Right hindlimb (tissue), 1 donor: ENCODE measurements around the gene PHETA1.
"Not testable (repeated sequence)": the region's sequence is repeated elsewhere in the genome, so short reads cannot be mapped to it uniquely, and the experiment has no call there.

ENCODE experiments used
- DNase-seq: peaks from one replicate; pipeline ENCODE4 v3.0.0-alpha.2; 2018

PHETA1 gene

DNA sequence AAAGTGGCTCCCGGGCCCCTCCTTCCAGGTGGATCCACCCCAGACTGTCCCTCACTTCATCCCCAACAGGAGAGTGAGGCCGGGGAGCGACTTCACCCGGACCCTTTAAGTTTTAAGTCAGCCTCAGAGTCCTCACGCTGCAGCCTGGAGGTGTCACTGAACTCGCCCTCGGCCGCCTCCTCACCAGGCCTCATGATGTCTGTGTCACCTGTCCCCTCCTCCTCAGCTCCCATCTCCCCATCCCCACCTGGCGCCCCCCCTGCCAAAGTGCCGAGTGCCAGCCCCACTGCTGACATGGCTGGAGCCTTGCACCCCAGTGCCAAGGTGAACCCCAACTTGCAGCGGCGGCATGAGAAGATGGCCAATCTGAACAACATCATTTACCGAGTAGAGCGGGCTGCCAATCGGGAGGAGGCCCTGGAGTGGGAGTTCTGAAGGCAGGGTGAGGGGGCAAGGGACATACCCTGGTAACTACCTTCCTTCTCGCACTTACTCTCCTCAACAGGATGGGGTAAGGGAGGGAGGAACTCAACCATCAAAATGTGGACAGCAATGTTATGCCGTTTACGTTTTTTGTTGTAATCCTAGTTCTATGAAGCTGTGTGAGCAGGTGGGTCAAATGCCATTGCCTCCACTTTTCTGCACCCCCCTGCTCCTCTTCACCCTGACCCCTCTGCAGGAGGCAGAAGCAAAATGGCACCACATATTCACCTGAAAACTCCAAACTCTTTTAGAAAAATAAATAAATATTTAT is 20.8 kb downstream of the PHETA1 start:
- no peak for DNase-seq

- DNase-seq: no peak
Measured at GRCh38 chr12:111344254-111344875, 24.5 kb downstream of the PHETA1 start.

GRCh38 chr12:111343181-111343580 is 25.7 kb downstream of the PHETA1 start:
- no peak for DNase-seq

DNA sequence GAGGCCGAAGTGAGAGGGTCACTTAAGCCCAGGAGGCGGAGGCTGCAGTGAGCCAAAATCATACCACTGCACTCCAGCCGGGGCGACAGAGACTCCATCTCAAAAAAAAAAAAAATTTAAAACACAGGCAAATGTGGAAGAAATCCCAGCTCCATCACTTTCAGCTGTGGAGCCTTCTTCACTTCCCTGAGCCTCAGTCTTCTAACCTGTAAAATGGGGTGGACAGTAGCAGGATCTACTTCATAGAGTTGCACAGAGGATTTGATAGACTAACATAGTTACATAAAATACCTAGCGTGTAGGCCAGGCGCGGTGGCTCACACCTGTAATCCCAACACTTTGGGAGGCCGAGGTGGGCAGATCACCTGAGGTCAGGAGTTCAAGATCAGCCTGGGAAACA is 26.5 kb downstream of the PHETA1 start:
- DNase-seq: no peak

DNA sequence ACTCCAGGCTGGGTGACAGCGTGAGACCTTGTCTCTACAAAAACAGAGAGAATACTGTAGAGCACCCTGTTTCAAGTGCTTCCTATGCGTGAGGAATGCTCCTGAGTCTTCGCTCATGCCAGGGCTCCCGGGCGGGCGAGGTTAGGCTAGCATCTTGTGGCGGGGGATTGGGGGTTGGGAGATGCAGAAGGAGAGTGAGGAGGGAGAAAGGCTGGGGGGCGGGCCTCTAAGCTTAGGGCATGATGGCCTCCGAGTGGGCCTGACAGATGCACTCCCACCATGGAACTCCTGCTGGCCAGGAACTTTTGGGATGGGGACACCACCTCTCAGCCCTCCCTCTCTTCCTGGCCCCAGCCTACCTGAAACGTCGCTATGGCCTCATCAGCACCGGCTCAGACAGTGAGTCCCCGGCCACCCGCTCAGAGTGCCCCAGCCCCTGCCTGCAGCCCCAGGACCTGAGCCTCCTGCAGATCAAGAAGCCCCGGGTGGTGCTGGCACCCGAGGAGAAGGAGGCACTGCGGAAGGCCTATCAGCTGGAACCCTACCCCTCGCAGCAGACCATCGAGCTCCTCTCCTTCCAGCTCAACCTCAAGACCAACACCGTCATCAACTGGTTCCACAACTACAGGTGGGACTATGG is 27.3 kb downstream of the PHETA1 start:
- no peak for DNase-seq

DNA sequence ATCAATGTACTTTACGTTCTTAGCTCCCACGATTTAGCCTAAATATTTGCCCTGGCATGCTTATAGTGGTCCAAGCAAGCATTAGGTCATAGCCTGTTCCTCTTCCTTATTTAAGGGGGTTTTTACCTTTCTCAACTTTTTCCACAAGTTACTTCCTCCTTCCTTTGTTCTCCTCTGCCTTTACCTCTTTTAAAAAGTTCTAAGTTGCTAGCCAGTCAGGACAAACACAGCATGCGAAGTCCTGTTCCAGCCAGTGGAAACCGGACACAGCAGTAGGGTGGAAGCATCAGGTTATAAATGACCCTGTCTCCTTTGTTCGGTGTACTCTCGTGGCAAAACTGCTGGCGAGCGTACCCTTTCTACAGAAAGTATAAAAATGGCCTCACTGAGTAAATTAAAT is 28.2 kb downstream of the PHETA1 start:
- DNase-seq: not testable (repeated sequence)

- no peak for DNase-seq
Measured at GRCh38 chr12:111340231-111340630, 28.7 kb downstream of the PHETA1 start.

DNA sequence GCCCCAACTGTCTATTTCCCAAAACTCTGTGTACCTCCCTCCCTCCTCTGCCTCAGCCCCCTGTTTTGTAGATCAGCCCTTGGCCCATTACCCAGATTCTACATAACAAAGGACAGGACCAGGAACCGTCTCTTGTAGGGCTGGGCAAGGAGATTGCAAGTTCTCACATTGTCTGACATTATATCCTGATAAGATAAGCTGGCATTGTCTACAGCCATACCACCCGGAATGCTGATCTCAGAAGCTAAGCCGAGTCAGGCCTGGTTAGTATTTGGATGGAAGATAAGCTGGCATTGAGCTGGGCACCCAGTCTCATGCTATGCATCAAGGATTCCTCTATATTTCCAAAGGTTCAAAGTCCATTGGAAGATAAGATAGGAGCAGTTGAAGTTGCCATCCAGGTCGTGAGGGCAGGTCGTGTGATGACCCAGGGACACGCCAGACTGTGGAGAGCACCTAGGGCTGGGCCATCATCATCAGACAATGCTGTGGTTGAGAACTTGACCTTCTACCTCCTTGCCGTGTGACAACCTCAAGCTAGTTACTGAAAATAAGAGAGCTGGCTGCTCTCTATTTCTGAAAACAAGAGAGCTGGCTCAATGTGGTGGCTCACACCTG is 29.5 kb downstream of the PHETA1 start:
- DNase-seq: no peak

GRCh38 chr12:111338096-111338495 is 30.8 kb downstream of the PHETA1 start:
- DNase-seq: no peak

GRCh38 chr12:111337371-111337770 is 31.5 kb downstream of the PHETA1 start:
- no peak for DNase-seq

DNA sequence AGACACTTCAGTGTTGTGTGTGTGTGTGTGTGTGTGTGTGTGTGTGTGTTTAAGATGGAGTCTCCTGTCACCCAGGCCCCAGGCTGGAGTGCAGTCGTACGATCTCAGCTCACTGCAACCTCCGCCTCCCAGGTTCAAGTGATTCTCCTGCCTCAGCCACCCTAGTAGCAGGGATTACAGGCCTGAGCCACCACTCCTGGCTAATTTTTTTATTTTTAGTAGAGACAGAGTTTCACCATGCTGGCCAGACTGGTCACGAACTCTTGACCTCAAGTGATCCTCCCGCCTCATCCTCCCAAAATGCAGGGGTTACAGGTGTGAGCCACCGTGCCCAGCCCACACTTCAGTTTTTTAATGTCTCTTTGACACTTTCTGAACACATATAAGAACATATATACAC is 32.5 kb downstream of the PHETA1 start:
- DNase-seq: not testable (repeated sequence)

DNA sequence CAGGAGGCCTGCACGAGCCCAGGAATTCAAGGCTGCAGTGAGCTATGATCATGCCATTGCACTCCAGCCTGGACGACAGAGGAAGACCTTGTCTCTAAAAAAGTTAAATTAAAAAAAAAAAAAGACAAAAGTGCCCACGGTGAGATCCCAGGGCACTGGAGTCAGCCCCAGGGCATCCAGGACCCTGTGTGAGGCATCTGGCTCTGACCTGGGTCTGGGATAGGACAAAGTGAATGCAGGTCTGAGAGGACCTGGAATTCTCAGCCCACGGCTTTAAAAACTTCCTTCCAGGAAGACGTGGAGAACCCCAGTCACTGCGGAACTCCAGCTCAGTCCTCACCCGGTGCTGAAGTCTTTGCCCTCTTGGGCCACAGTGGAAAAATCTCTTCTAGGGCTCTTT is 33.1 kb downstream of the PHETA1 start:
- DNase-seq: no peak

DNA sequence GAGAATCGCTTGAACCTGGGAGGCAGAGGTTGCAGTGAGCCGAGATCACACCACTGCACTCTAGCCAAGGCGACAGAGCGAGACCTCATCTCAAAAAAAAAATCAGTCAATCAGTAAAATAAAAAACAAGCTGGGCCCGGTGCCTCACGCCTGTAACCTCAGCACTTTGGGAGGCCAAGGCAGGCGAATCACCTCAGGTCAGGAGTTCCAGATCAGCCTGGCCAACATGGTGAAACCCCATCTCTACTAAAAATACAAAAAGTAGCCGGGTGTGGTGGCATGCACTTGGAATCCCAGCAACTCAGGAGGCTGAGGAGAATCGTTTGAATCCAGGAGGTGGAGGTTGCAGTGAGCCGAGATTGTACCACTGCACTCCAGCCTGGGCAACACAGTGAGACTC is 33.6 kb downstream of the PHETA1 start:
- not testable (repeated sequence) for DNase-seq

GRCh38 chr12:111334393-111334915 is 34.4 kb downstream of the PHETA1 start:
- DNase-seq: no peak

- DNase-seq: no peak
Measured at GRCh38 chr12:111330800-111331752, 37.8 kb downstream of the PHETA1 start.

- no peak for DNase-seq
Measured at GRCh38 chr12:111328138-111328537, 40.8 kb downstream of the PHETA1 start.

- no peak for DNase-seq
Measured at GRCh38 chr12:111327474-111327873, 41.4 kb downstream of the PHETA1 start.

DNA sequence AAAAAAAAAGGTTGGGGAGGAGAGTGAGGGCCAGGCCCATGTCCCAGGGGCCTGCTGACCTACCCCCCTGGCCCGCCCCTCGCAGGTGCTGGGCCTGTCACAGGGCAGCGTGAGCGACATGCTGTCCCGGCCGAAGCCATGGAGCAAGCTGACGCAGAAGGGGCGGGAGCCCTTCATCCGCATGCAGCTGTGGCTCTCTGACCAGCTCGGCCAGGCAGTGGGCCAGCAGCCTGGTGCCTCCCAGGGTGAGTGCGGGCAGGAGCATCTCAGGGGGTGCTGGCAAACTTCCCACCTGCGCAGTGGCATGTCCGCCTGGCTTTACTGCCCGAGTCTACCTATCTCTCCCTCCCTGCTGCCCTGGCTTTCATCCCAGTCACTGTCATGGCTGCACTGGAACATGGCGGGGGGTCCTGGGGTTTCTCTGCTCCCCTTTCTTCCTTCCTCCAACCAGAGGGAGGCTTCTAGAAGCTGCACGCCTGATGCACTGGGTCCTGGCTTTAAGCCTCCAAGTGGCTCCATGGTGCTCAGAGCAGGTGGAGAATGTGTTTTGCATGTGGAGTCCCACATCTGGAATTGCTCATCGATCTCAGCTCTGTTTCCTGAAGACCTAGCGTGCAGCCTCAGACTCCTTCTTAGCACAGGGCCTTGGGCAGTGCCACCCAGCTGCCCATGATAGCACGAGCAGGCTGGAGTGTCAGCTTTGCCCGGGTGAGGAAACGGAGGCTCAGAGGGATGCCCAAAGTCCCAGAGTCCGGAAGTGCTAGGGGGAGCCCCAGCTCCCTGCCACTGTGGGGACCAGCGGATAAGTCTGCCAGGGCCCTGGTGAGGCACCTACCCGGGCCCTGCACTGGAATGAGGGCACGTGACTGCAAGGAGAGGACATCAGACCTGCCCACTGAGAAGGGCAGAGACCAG is 46.3 kb downstream of the PHETA1 start:
- DNase-seq: no peak

DNA sequence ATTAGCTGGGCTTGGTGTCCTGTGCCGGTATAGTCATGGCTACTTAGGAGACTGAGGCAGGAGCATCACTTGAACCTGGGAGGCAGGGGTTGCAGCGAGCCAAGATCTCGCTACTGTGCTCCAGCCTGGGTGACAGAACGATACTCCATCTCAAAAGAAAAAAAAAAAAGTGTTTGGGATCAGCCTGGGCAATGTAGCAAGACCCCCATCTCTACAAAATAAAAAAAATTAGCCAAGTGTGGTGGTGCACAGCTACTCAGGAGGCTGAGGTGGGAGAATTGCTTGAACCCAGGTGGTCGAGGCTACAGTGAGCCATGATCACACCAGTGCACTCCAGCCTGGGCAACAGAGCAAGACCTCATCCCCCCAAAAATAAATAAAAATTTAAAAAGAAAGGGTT is 47.6 kb downstream of the PHETA1 start:
- no peak for DNase-seq

DNA sequence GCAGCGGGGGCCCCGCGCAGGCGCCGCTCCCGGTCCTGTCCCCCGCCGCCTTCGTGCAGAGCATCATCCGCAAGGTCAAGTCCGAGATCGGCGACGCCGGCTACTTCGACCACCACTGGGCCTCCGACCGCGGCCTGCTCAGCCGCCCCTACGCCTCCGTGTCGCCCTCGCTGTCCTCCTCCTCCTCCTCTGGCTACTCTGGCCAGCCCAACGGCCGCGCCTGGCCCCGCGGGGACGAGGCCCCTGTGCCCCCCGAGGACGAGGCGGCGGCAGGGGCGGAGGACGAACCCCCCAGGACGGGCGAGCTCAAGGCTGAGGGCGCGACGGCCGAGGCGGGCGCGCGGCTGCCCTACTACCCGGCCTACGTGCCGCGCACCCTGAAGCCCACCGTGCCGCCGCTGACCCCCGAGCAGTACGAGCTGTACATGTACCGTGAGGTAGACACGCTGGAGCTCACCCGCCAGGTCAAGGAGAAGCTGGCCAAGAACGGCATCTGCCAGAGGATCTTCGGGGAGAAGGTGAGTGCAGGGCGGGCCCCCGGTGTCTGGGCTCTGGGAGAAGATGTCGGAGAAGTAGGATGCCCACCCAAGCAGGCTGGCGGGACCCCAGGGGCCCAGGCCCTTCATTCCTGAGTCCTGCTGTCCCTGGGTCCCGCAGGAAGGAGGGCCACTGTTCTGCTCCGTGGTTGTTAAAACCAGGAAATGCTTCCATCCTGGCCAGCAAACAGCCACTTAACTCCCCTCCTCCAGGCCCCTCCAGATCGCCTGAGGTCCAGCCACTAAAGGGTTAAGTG is 48.4 kb downstream of the PHETA1 start:
- DNase-seq: no peak
